HepG2 (cell line): ENCODE data around the gene SIX5. TPM values are rescaled to one million over a fixed set of nuclear protein-coding genes. Genes with fewer than 3 reads are reported as not detected.

Experiments
- FLYWCH1 ChIP-seq: sonication (generic); formaldehyde crosslinking; IDR thresholded peaks from 2 replicates; pipeline ENCODE4 v1.8.1; 2023; ENCODE audit warnings: mild to moderate bottlenecking, missing genetic modification reagents
- FOXA1 ChIP-seq, 2 experiments: fragments of 450-650 bp in 1 of 2; sonication (generic) in 1 of 2; formaldehyde crosslinking in 1 of 2; IDR thresholded peaks; 2 replicates each; pipeline versions ENCODE4 v1.4.0 to v1.6.1; 2016 to 2020; ENCODE audit warnings: missing genetic modification reagents in 1 of 2
- MAX ChIP-seq: IDR thresholded peaks from 2 replicates; pipeline ENCODE4 v1.6.1; 2012; ENCODE audit warnings: inconsistent platforms
- MED13 ChIP-seq: sonication (generic); formaldehyde crosslinking; IDR thresholded peaks from 2 replicates; pipeline ENCODE4 v1.5.0; 2020; ENCODE audit warnings: missing genetic modification reagents
- MYC ChIP-seq: sonication (generic); formaldehyde crosslinking; IDR thresholded peaks from 2 replicates; pipeline ENCODE4 v1.9.0; 2021; ENCODE audit warnings: missing genetic modification reagents, borderline replicate concordance
- NR2C2 ChIP-seq: sonication (generic); formaldehyde crosslinking; IDR thresholded peaks from 2 replicates; pipeline ENCODE4 v1.4.0; 2020; ENCODE audit warnings: missing genetic modification reagents, mild to moderate bottlenecking, moderate library complexity, borderline replicate concordance
- REST ChIP-seq, 2 experiments: IDR thresholded peaks; 2 replicates each; pipeline ENCODE4 v1.6.1; 2011 to 2012; ENCODE audit warnings: low read length in 2 of 2, borderline replicate concordance in 1 of 2, low read depth in 1 of 2, mild to moderate bottlenecking in 1 of 2, moderate library complexity in 1 of 2
- SMAD9 ChIP-seq: sonication (generic); formaldehyde crosslinking; IDR thresholded peaks from 2 replicates; pipeline ENCODE4 v1.5.1; 2020; ENCODE audit warnings: mild to moderate bottlenecking, missing genetic modification reagents
- TIGD3 ChIP-seq: sonication (generic); formaldehyde crosslinking; IDR thresholded peaks from 2 replicates; pipeline ENCODE4 v1.5.1; 2020; ENCODE audit warnings: mild to moderate bottlenecking, missing genetic modification reagents, borderline replicate concordance
- ZNF788 ChIP-seq: sonication (generic); formaldehyde crosslinking; IDR thresholded peaks from 2 replicates; pipeline ENCODE4 v1.5.0; 2020; ENCODE audit warnings: mild to moderate bottlenecking, missing genetic modification reagents, borderline replicate concordance
- polyA plus RNA-seq, 8 experiments: library from polyadenylated mRNA; depleted of rRNA in 3 of 8; stranded (reverse) in 7 of 8; unstranded in 1 of 8; fragments of >200 nt; fragmentation: Illumina TruSeq in 4 of 8; extraction: Trizol in 4 of 8; gene quantifications; 2 replicates each; pipeline versions ENCODE4 v1.2.1 to v1.2.3, GENCODE V29; 2011 to 2016; ENCODE audit warnings: low read depth in 4 of 8, missing spikeins in 1 of 8, mixed read lengths in 1 of 8; ENCODE audit not compliant: insufficient read depth in 1 of 8
- total RNA-seq, 5 experiments: library from RNA; depleted of rRNA; stranded (reverse); fragments of >200 nt; fragmentation: Illumina TruSeq; extraction: Trizol; gene quantifications; 2 replicates each; pipeline ENCODE4 v1.2.3, GENCODE V29; 2016; ENCODE audit warnings: low read depth in 1 of 5

SIX5 gene
- total and polyA plus RNA-seq, 2 of the 13 experiments (the other 11 are each of a cell fraction or from before 2014, with no cell fraction given) = 7.7 to 10.5 TPM

- TF ChIP-seq TIGD3 = peak; percentile 94; the same call in 1 of the 2 replicates
- peak; percentile 80 for TF ChIP-seq MAX
- no peak for TF ChIP-seq FOXA1 (IDR thresholded peaks at IDR 0.05)
- peak; percentile 61 for TF ChIP-seq FOXA1 (CRISPR knock-in tag; IDR thresholded peaks at IDR 0.05)
- TF ChIP-seq FLYWCH1 = no peak
- peak; percentile 78 for TF ChIP-seq NR2C2 (CRISPR knock-in tag)
- TF ChIP-seq REST (IDR thresholded peaks at IDR 0.05; ENCODE audit: borderline replicate concordance in 1 of 2, low read depth in 1 of 2, low read length in 2 of 2) = peak in 1 of 2 experiments; percentile 7; a peak in 1 of 4 replicates
- TF ChIP-seq ZNF788 (CRISPR knock-in tag) = peak; percentile 81; the same call in 1 of the 2 replicates
- peak; percentile 71 for TF ChIP-seq MYC (CRISPR knock-in tag)
- TF ChIP-seq MED13 = 0 out of 2 replicates have a peak, but pooled peaks have one; percentile 37
- TF ChIP-seq SMAD9 (CRISPR knock-in tag) = no peak
- TF ChIP-seq, all 625 proteins: peak for 322
Measured at GRCh38 chr19:45770192-45771101, 1.4 kb upstream of the SIX5 start (continued).
